Naive thymus-derived CD8-positive, alpha-beta T cell (primary cell): ENCODE measurements around the gene ULK4. TPM values are rescaled to one million over a fixed set of nuclear protein-coding genes. Genes with fewer than 3 reads are reported as not detected.

Experiments used
- ATAC-seq, 2 donors: fragments of 150-1000 bp; cut with Tn5 transposase in 1 of 2; sonication (Bioruptor Pico), chemical (Tn5 transposase) in 1 of 2; 1 replicate in 1 of 2; 2 replicates in 1 of 2; pipeline ENCODE4 v1.10.0; 2021; ENCODE audit warnings: mild to moderate bottlenecking in 2 of 2, moderate library complexity in 2 of 2
- POLR2A ChIA-PET: fragments of 350-600 bp; sonication (Branson Sonifier 250); formaldehyde crosslinking; loops from one replicate; lab custom pipeline; 2021; ENCODE audit warnings: antibody characterized with exemption; lab: Charles Lee
- DNase-seq, 10 donors: peaks; one replicate each; pipeline versions ENCODE4 v3.0.0 to v3.0.0-alpha.2; 2020 to 2022
- H3K27ac Mint-ChIP-seq, 10 donors: one replicate each; pipeline ENCODE4 v1.8.0; 2020 to 2022; ENCODE audit warnings: mild to moderate bottlenecking in 10 of 10, mixed read lengths in 10 of 10, moderate library complexity in 4 of 10, inconsistent platforms in 1 of 10
- H3K27me3 Mint-ChIP-seq, 5 donors: one replicate each; pipeline ENCODE4 v1.8.0; 2021 to 2022; ENCODE audit warnings: mixed read lengths in 5 of 5
- H3K36me3 Mint-ChIP-seq, 3 donors: one replicate each; pipeline ENCODE4 v1.8.0; 2020 to 2022; ENCODE audit warnings: mixed read lengths in 3 of 3, mild to moderate bottlenecking in 2 of 3, inconsistent platforms in 1 of 3
- H3K4me1 Mint-ChIP-seq, 4 donors: one replicate each; pipeline ENCODE4 v1.8.0; 2021 to 2022; ENCODE audit warnings: mixed read lengths in 4 of 4
- H3K4me3 Mint-ChIP-seq, 10 donors: one replicate each; pipeline ENCODE4 v1.8.0; 2020 to 2022; ENCODE audit warnings: mild to moderate bottlenecking in 10 of 10, mixed read lengths in 10 of 10, moderate library complexity in 6 of 10, inconsistent platforms in 1 of 10
- H3K9me3 Mint-ChIP-seq, 9 donors: one replicate each; pipeline ENCODE4 v1.8.0; 2020 to 2022; ENCODE audit warnings: mixed read lengths in 9 of 9, mild to moderate bottlenecking in 3 of 9, inconsistent platforms in 1 of 9, moderate library complexity in 1 of 9
- polyA plus RNA-seq, 3 donors: library from polyadenylated mRNA; unstranded; fragments of 300-500 nt; fragmentation: Illumina TruSeq; gene quantifications; one replicate each; pipeline ENCODE4 v1.2.3, GENCODE V29; 2021
- total RNA-seq, 8 experiments: library from RNA in 2 of 8; stranded (reverse) in 2 of 8; gene quantifications; one replicate each; pipeline ENCODE4 v1.2.3 and lab custom pipeline; 2021 to 2026

ULK4 gene
- total and polyA plus RNA-seq, 5 experiments from 2014 or later: 6.6 to 16.8 (median 10.7) TPM

- no peak for ATAC-seq
- Mint-ChIP-seq H3K27me3 (no peaks in the 10 kb centered on the region), H3K9me3 (no peaks in the 10 kb centered on the region), H3K4me1 (peaks cover 0 to 8% (median under 1%) of the 10 kb centered on the region in 4 donors), H3K36me3 (no peaks in the 10 kb centered on the region), H3K4me3 (no peak overlapping the region), H3K27ac (no peak overlapping the region)
- POLR2A ChIA-PET: no interaction called here
- DNase-seq: no peak
These were observed 638.3 kb downstream of the ULK4 start for GRCh38 chr3:41323467-41324155.

GRCh38 chr3:41321642-41321980, 640.3 kb downstream of the ULK4 start:
- ATAC-seq: no peak
- H3K36me3 Mint-ChIP-seq: no peaks in the 10 kb centered on the region
- peaks cover 0 to 8% (median under 1%) of the 10 kb centered on the region in 4 donors for H3K4me1 Mint-ChIP-seq
- no peak for DNase-seq
- no peaks in the 10 kb centered on the region for H3K9me3 Mint-ChIP-seq
- no peak overlapping the region for H3K4me3 Mint-ChIP-seq
- no peak overlapping the region for H3K27ac Mint-ChIP-seq
- POLR2A ChIA-PET: no interaction called here
- no peaks in the 10 kb centered on the region for H3K27me3 Mint-ChIP-seq

GRCh38 chr3:41320953-41321641, 640.8 kb downstream of the ULK4 start:
- H3K36me3 Mint-ChIP-seq: no peaks in the 10 kb centered on the region
- no peak overlapping the region for H3K27ac Mint-ChIP-seq
- no peak for DNase-seq
- no peaks in the 10 kb centered on the region for H3K9me3 Mint-ChIP-seq
- H3K4me3 Mint-ChIP-seq: no peak overlapping the region
- no peak for ATAC-seq
- no peaks in the 10 kb centered on the region for H3K27me3 Mint-ChIP-seq
- peaks cover 0 to 8% (median under 1%) of the 10 kb centered on the region in 4 donors for H3K4me1 Mint-ChIP-seq
- POLR2A ChIA-PET: no interaction called here

- H3K9me3 Mint-ChIP-seq: no peaks in the 10 kb centered on the region
- no peak overlapping the region for H3K4me3 Mint-ChIP-seq
- H3K27me3 Mint-ChIP-seq: no peaks in the 10 kb centered on the region
- no peaks in the 10 kb centered on the region for H3K36me3 Mint-ChIP-seq
- POLR2A ChIA-PET: no interaction called here
- H3K4me1 Mint-ChIP-seq: peaks cover 0 to 1% (median 0%) of the 10 kb centered on the region in 4 donors
- no peak overlapping the region for H3K27ac Mint-ChIP-seq
- ATAC-seq (no peak), DNase-seq (no peak)
These were observed 643.4 kb downstream of the ULK4 start for GRCh38 chr3:41318520-41318919.

- DNase-seq (no peak), ATAC-seq (no peak)
- Mint-ChIP-seq H3K4me3 (no peak overlapping the region), H3K27me3 (no peaks in the 10 kb centered on the region), H3K4me1 (peaks cover 0 to 1% (median 0%) of the 10 kb centered on the region in 4 donors), H3K9me3 (no peaks in the 10 kb centered on the region), H3K36me3 (no peaks in the 10 kb centered on the region), H3K27ac (no peak overlapping the region)
- POLR2A ChIA-PET: no interaction called here
These were observed 644.2 kb downstream of the ULK4 start for GRCh38 chr3:41317718-41318117.

- H3K9me3 Mint-ChIP-seq: no peaks in the 10 kb centered on the region
- peaks cover 0 to 1% (median 0%) of the 10 kb centered on the region in 4 donors for H3K4me1 Mint-ChIP-seq
- no peaks in the 10 kb centered on the region for H3K27me3 Mint-ChIP-seq
- H3K36me3 Mint-ChIP-seq: no peaks in the 10 kb centered on the region
- DNase-seq: no peak
- H3K4me3 Mint-ChIP-seq: no peak overlapping the region
- POLR2A ChIA-PET: no interaction called here
- no peak for ATAC-seq
- no peak overlapping the region for H3K27ac Mint-ChIP-seq
These were observed 644.6 kb downstream of the ULK4 start for GRCh38 chr3:41317298-41317697.

GRCh38 chr3:41315126-41315525, 646.8 kb downstream of the ULK4 start:
- DNase-seq: no peak
- POLR2A ChIA-PET: no interaction called here
- Mint-ChIP-seq H3K9me3 (no peaks in the 10 kb centered on the region), H3K36me3 (no peaks in the 10 kb centered on the region), H3K27ac (no peak overlapping the region), H3K27me3 (no peaks in the 10 kb centered on the region), H3K4me1 (no peaks in the 10 kb centered on the region), H3K4me3 (no peak overlapping the region)
- no peak for ATAC-seq

- no peak overlapping the region for H3K4me3 Mint-ChIP-seq
- POLR2A ChIA-PET: no interaction called here
These were observed 653.8 kb downstream of the ULK4 start for GRCh38 chr3:41308119-41308518.

GRCh38 chr3:41307065-41307464, 654.8 kb downstream of the ULK4 start:
- peaks cover 0 to 1% (median 0%) of the 10 kb centered on the region in 4 donors for H3K4me1 Mint-ChIP-seq
- H3K9me3 Mint-ChIP-seq: no peaks in the 10 kb centered on the region
- no peaks in the 10 kb centered on the region for H3K27me3 Mint-ChIP-seq
- no peak for ATAC-seq
- H3K36me3 Mint-ChIP-seq: peaks cover 0 to 2% (median 0%) of the 10 kb centered on the region in 3 donors
- no peak overlapping the region for H3K4me3 Mint-ChIP-seq
- DNase-seq: no peak
- no peak overlapping the region for H3K27ac Mint-ChIP-seq
- POLR2A ChIA-PET: no interaction called here

More at GRCh38 chr3:41308119-41308518, 653.8 kb downstream of the ULK4 start:
- no peaks in the 10 kb centered on the region for H3K27me3 Mint-ChIP-seq
- no peaks in the 10 kb centered on the region for H3K9me3 Mint-ChIP-seq
- H3K4me1 Mint-ChIP-seq: peaks cover 0 to 1% (median 0%) of the 10 kb centered on the region in 4 donors
- ATAC-seq: no peak
- no peaks in the 10 kb centered on the region for H3K36me3 Mint-ChIP-seq
- H3K27ac Mint-ChIP-seq: no peak overlapping the region
- DNase-seq: no peak

GRCh38 chr3:41304593-41304992, 657.3 kb downstream of the ULK4 start:
- Mint-ChIP-seq H3K4me1 (peaks cover 0 to 1% (median 0%) of the 10 kb centered on the region in 4 donors), H3K27ac (peak overlapping the region in 1 of 10 donors; percentile 16), H3K36me3 (peaks cover 0 to 2% (median 0%) of the 10 kb centered on the region in 3 donors), H3K9me3 (no peaks in the 10 kb centered on the region), H3K27me3 (no peaks in the 10 kb centered on the region), H3K4me3 (no peak overlapping the region)
- DNase-seq (no peak), ATAC-seq (no peak)
- POLR2A ChIA-PET: no interaction called here

- Mint-ChIP-seq H3K36me3 (peaks cover 0 to 2% (median 0%) of the 10 kb centered on the region in 3 donors), H3K27ac (no peak overlapping the region), H3K4me3 (no peak overlapping the region), H3K27me3 (no peaks in the 10 kb centered on the region), H3K4me1 (peaks cover 0 to 1% (median 0%) of the 10 kb centered on the region in 4 donors), H3K9me3 (no peaks in the 10 kb centered on the region)
- no peak for DNase-seq
- no peak for ATAC-seq
- POLR2A ChIA-PET: no interaction called here
These were observed 659.6 kb downstream of the ULK4 start for GRCh38 chr3:41302295-41302694.

GRCh38 chr3:41301548-41301947, 660.4 kb downstream of the ULK4 start:
- POLR2A ChIA-PET: no interaction called here
- DNase-seq: no peak
- ATAC-seq: no peak
- H3K27ac Mint-ChIP-seq: no peak overlapping the region
- no peak overlapping the region for H3K4me3 Mint-ChIP-seq
- no peaks in the 10 kb centered on the region for H3K9me3 Mint-ChIP-seq
- H3K36me3 Mint-ChIP-seq: peaks cover 0 to 2% (median 0%) of the 10 kb centered on the region in 3 donors
- no peaks in the 10 kb centered on the region for H3K27me3 Mint-ChIP-seq
- peaks cover 0 to 1% (median 0%) of the 10 kb centered on the region in 4 donors for H3K4me1 Mint-ChIP-seq

GRCh38 chr3:41299036-41299435, 662.9 kb downstream of the ULK4 start:
- Mint-ChIP-seq H3K36me3 (peaks cover 0 to 2% (median 0%) of the 10 kb centered on the region in 3 donors), H3K27ac (no peak overlapping the region), H3K27me3 (no peaks in the 10 kb centered on the region), H3K4me1 (no peaks in the 10 kb centered on the region), H3K4me3 (no peak overlapping the region), H3K9me3 (no peaks in the 10 kb centered on the region)
- ATAC-seq (no peak), DNase-seq (peak in 1 of 10 donors; percentile 53)
- POLR2A ChIA-PET: no interaction called here
